Peyer's patch (tissue), 4 donors: ENCODE data around the gene ZNF778.

Source experiments
- CTCF ChIP-seq, 6 experiments: fragments of 450-650 bp in 4 of 6; fragments of 200-600 bp in 2 of 6; sonication (generic) in 1 of 6; IDR thresholded peaks; one replicate each; pipeline ENCODE4 v1.5.1; 2017 to 2019; ENCODE audit warnings: antibody characterized with exemption in 6 of 6, mild to moderate bottlenecking in 3 of 6, moderate library complexity in 1 of 6
- POLR2A ChIP-seq, 2 donors: fragments of 450-650 bp; IDR thresholded peaks; one replicate each; pipeline ENCODE4 v1.5.1; 2017; ENCODE audit warnings: antibody characterized with exemption in 2 of 2, mild to moderate bottlenecking in 2 of 2, moderate library complexity in 2 of 2

- TF ChIP-seq POLR2A (IDR thresholded peaks at IDR 0.05), result no peak
- TF ChIP-seq CTCF (IDR thresholded peaks at IDR 0.05), result no peak
These were observed 28.0 kb upstream of the ZNF778 start for GRCh38 chr16:89189358-89190025.
